Superior temporal gyrus (tissue), 1 donor: ENCODE data around the gene COL23A1.
"Not testable (repeated sequence)": the region's sequence is repeated elsewhere in the genome, so short reads cannot be mapped to it uniquely, and the experiment has no call there.

Experiments
- DNase-seq: peaks from one replicate; pipeline ENCODE4 v3.0.0-alpha.2; 2016; ENCODE audit errors: extremely low spot score

The COL23A1 gene

DNA sequence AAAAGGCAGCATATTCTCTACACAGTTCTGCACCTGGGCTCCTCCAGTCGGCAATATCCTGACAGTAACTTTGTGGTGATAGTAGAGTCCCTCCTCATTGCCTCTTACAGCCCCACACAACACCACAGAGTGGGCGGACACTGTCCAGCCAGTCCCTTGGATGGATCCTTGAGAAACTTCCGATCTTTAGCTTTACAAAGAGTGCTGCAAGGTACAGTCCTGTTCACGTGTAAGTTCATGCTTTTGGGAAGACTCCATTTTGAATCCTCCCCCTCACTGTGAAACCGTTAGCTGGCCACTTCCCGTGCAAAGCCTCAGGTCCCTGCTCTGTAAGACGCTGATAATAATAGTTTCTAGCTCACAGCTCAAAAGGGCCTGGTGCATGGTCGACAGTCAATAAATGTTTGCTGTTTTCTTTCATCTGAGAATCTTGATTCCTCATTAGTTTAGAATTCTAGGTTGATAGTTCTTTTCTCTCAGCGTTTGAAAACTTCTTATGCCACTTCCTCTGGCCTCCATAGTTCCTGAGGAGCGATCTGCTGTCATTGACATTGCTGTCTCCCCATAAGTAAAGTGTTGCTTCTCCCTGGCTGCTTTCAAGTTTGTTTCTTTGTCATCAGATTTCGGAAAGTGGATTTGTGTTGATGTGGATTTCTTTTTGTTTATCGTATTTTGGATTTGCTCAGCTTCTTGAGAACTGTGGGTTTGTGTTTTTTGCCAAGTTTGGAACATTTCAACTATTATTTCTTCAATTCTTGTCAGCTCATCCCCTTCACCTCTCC is 82.9 kb downstream of the COL23A1 start:
- no peak for DNase-seq

GRCh38 chr5:178505639-178506407 is 84.4 kb downstream of the COL23A1 start:
- DNase-seq = no peak

- DNase-seq = no peak
These were observed 85.7 kb downstream of the COL23A1 start for GRCh38 chr5:178504340-178504960.

DNA sequence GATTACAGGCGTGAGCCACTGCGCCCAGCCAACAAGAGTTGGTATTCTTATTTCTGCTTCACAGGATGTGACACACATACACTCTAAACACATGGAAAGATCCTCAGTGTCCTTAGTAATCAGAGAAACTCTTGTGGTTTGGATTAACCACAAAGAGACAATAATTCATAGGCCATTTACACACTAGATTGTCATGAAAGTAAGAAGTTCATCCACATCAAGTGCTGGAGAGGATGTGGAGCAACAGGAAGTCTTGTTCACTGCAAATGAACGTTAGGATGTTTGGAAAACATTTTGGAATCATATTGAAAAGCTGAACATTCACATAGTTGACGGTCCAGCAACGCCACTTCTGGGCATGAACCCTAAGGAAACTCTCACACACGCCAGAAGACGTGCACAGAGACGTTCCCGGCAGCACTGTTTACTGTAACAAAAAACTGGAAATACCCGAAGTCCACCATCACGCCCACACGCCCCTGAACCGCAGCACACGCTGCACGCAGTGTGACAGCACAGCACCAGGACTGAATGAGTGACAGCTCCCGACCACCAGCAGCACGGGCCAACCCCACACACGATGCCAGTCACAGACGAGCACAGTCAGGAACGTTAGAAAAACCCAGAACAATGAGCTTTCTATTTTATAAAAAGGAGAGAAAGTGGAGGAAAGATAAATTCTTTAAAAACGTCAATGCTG is 87.6 kb downstream of the COL23A1 start:
- DNase-seq = no peak

GRCh38 chr5:178499352-178499751 is 90.8 kb downstream of the COL23A1 start:
- no peak for DNase-seq

GRCh38 chr5:178496642-178497041 is 93.6 kb downstream of the COL23A1 start:
- no peak for DNase-seq

DNA sequence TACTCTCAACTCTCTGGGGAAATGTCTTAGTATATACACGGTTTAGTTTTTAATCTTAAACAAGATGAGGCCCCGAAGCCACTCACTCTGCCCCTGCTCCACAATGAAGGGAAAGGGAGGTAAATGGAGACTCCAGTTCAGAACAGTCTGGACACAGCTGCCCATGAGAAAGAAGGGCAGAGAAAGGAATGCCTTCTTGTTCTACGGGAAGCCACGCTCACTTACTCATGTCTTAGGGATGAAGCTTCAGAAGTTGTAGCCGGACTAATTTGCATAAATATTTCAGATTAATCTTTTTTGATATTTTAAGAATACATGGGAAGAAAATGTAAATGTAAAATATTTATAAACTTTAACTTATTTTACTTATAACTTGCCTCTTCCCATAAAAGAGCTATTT is 94.0 kb downstream of the COL23A1 start:
- DNase-seq = no peak

DNA sequence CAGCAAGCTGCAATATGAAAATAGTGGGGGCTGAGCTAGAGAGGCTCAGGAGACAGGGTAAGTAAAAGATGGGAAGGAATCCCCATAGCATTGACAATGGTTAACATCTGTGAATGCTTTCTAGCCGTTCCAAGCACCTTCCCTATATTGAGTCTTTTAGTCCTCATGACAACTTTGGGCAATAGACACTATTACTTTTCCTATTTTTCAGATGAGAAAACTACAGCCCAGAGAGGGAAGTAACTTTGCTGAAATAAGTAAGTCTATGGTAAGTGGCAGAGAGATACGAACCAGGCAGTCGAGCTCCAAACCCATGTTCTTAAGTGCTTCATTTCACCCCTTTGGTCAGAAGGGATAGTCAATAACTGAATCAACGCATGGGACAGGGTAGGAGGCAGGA is 94.5 kb downstream of the COL23A1 start:
- DNase-seq = no peak

- DNase-seq = no peak
These were observed 97.9 kb downstream of the COL23A1 start for GRCh38 chr5:178492278-178492677.

GRCh38 chr5:178490935-178491652 is 99.1 kb downstream of the COL23A1 start:
- no peak for DNase-seq

DNA sequence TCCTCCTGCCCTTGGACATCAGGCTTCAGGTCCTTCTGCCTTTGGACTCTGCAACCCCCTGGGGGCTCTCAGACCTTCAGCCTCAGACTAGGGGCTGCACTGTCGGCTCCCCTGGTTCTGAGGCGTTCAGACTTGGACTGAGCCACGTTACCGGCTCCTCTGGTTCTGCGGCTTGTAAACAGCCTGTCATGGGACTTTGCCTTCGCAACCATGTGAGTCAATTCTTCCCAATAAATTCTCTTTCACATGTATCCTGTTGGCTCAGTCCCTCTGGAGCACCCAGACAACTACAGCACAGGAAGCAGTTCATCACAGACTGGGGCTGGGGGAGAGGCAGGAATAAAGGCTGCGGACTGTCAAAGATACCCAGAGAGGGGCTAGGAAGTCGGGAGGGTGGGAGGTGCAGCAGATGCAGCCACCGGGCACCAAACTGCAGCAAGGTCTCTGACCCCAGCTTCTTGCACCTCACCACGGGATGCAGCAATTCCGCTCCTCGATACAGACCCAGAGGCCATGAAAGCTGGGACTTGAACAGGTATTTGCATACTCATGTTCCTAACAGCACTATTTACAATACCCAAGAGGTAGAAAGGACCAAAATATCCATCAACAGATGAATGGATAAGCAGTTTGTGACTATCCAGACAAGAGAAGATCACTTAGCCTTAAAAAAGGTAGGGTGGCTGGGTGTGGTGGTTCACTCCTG is 100.8 kb downstream of the COL23A1 start:
- no peak for DNase-seq

- DNase-seq = no peak
These were observed 101.5 kb downstream of the COL23A1 start for GRCh38 chr5:178488696-178489095.

GRCh38 chr5:178487911-178488600 is 102.1 kb downstream of the COL23A1 start:
- no peak for DNase-seq

GRCh38 chr5:178486878-178487512 is 103.2 kb downstream of the COL23A1 start:
- not testable (repeated sequence) for DNase-seq

- no peak for DNase-seq
These were observed 104.0 kb downstream of the COL23A1 start for GRCh38 chr5:178486239-178486641.

GRCh38 chr5:178483620-178484019 is 106.6 kb downstream of the COL23A1 start:
- no peak for DNase-seq

GRCh38 chr5:178479261-178479660 is 110.9 kb downstream of the COL23A1 start:
- DNase-seq = no peak

GRCh38 chr5:178478370-178478769 is 111.8 kb downstream of the COL23A1 start:
- no peak for DNase-seq

GRCh38 chr5:178477802-178478201 is 112.4 kb downstream of the COL23A1 start:
- no peak for DNase-seq
